Neural cell (in vitro differentiated cells): ENCODE measurements around the gene ISG15. TPM values are rescaled to one million over a fixed set of nuclear protein-coding genes. Genes with fewer than 3 reads are reported as not detected.

Source experiments
- H2AFZ ChIP-seq: fragments of 200-600, 300-800 bp; sonication (generic), shearing (Covaris generic); 2 replicates; pipeline ENCODE4 v1.6.0; 2014; ENCODE audit warnings: low read depth, mild to moderate bottlenecking, antibody characterized with exemption, low read length, moderate library complexity
- H3F3A ChIP-seq: fragments of 200-600 bp; shearing (Covaris generic); 2 replicates; pipeline ENCODE4 v1.6.1; 2016; ENCODE audit warnings: mild to moderate bottlenecking, moderate library complexity, mixed read lengths, antibody characterized with exemption, low read length; ENCODE audit not compliant: insufficient read depth, poor library complexity, severe bottlenecking
- H3K27ac ChIP-seq: fragments of 200-600, 300-800 bp; sonication (generic), shearing (Covaris generic); 2 replicates; pipeline ENCODE4 v1.5.1; 2014; ENCODE audit warnings: mild to moderate bottlenecking, low read length, moderate library complexity
- H3K27me3 ChIP-seq: fragments of 300-800, 200-600 bp; sonication (generic), shearing (Covaris generic); 2 replicates; pipeline ENCODE4 v1.6.0; 2014; ENCODE audit warnings: mild to moderate bottlenecking, low read depth, low read length, moderate library complexity; ENCODE audit not compliant: insufficient read depth
- H3K36me3 ChIP-seq: fragments of 300-800, 200-600 bp; sonication (generic), shearing (Covaris generic); 2 replicates; pipeline ENCODE4 v1.5.1; 2014; ENCODE audit warnings: mild to moderate bottlenecking, antibody characterized with exemption, low read length, moderate library complexity; ENCODE audit not compliant: insufficient read depth
- H3K4me2 ChIP-seq: fragments of 300-800, 200-600 bp; sonication (generic), shearing (Covaris generic); 2 replicates; pipeline ENCODE4 v1.6.0; 2014; ENCODE audit warnings: mild to moderate bottlenecking, low read length
- H3K4me3 ChIP-seq: fragments of 300-800, 200-600 bp; sonication (generic), shearing (Covaris generic); 2 replicates; pipeline ENCODE4 v1.5.1; 2014; ENCODE audit warnings: mild to moderate bottlenecking, low read length, moderate library complexity
- H3K79me2 ChIP-seq: fragments of 200-600 bp; shearing (Covaris generic); replicated peaks from 2 replicates; pipeline ENCODE4 v1.6.0; 2014; ENCODE audit warnings: mild to moderate bottlenecking, low read length, moderate library complexity; ENCODE audit not compliant: insufficient read depth
- H3K9ac ChIP-seq: fragments of 300-800, 200-600 bp; sonication (generic), shearing (Covaris generic); 2 replicates; pipeline ENCODE4 v1.6.1; 2016; ENCODE audit warnings: mild to moderate bottlenecking, low read length, mixed read lengths
- H3K9me2 ChIP-seq: fragments of 200-600 bp; shearing (Covaris generic); 2 replicates; pipeline ENCODE4 v1.6.1; 2016; ENCODE audit warnings: mild to moderate bottlenecking, low read length, mixed read lengths; ENCODE audit not compliant: insufficient read depth
- H3K9me3 ChIP-seq: fragments of 200-600, 300-800 bp; sonication (generic), shearing (Covaris generic); 2 replicates; pipeline ENCODE4 v1.6.1; 2016; ENCODE audit warnings: mild to moderate bottlenecking, mixed run types, low read length, moderate library complexity, mixed read lengths
- H4K20me1 ChIP-seq: fragments of 200-600 bp; shearing (Covaris generic); 2 replicates; pipeline ENCODE4 v1.6.1; 2016; ENCODE audit warnings: mild to moderate bottlenecking, mixed run types; ENCODE audit not compliant: insufficient read depth
- CTCF ChIP-seq: fragments of 450-650 bp; IDR thresholded peaks from 2 replicates; pipeline ENCODE4 v1.5.1; 2014; ENCODE audit warnings: antibody characterized with exemption, mild to moderate bottlenecking, moderate library complexity; ENCODE audit not compliant: poor library complexity, severe bottlenecking
- EP300 ChIP-seq: fragments of 450-650 bp; conservative IDR thresholded peaks from 2 replicates; pipeline ENCODE4 v1.6.1; 2014; ENCODE audit warnings: antibody characterized with exemption, mild to moderate bottlenecking, moderate library complexity; ENCODE audit not compliant: poor library complexity, severe bottlenecking
- EZH2 ChIP-seq: fragments of 200-600, 300-800 bp; shearing (Covaris generic), sonication (generic); IDR thresholded peaks from 2 replicates; pipeline ENCODE4 v1.6.1; 2014; ENCODE audit warnings: antibody characterized with exemption, low read length, borderline replicate concordance, mild to moderate bottlenecking; ENCODE audit not compliant: insufficient read depth, poor library complexity, severe bottlenecking
- MXI1 ChIP-seq: fragments of 450-650 bp; conservative IDR thresholded peaks from 2 replicates; pipeline ENCODE4 v1.6.1; 2014; ENCODE audit warnings: antibody characterized with exemption, mild to moderate bottlenecking; ENCODE audit not compliant: poor library complexity, severe bottlenecking
- POLR2AphosphoS5 ChIP-seq: IDR thresholded peaks from 2 replicates; pipeline ENCODE4 v1.6.1; 2012
- RAD21 ChIP-seq: fragments of 450-650 bp; conservative IDR thresholded peaks from 2 replicates; pipeline ENCODE4 v1.6.1; 2014; ENCODE audit warnings: antibody characterized with exemption, mild to moderate bottlenecking, moderate library complexity
- REST ChIP-seq: IDR thresholded peaks from 2 replicates; pipeline ENCODE4 v1.6.1; 2012; ENCODE audit warnings: borderline replicate concordance
- SMC3 ChIP-seq: fragments of 450-650 bp; conservative IDR thresholded peaks from 2 replicates; pipeline ENCODE4 v1.6.1; 2014; ENCODE audit warnings: antibody characterized with exemption, mild to moderate bottlenecking, moderate library complexity; ENCODE audit not compliant: poor library complexity
- TAF1 ChIP-seq: IDR thresholded peaks from 2 replicates; pipeline ENCODE4 v1.6.1; 2012; ENCODE audit warnings: low read depth
- polyA plus RNA-seq: library from polyadenylated mRNA; depleted of rRNA; stranded (reverse); fragments of >200 nt; gene quantifications from 2 replicates; pipeline ENCODE4 v1.2.3, GENCODE V29; 2014

ISG15 gene
- polyA plus RNA-seq, 1 donor from 2014 or later = 8.0 TPM

GRCh38 chr1:1022302-1023009, 9.2 kb downstream of the ISG15 start:
- no peaks in the 10 kb centered on the region for H3K9me3 ChIP-seq
- TF ChIP-seq TAF1 (no peak), REST (no peak), RAD21 (no peak), MXI1 (no peak), EP300 (no peak), SMC3 (no peak), EZH2 (no peak), CTCF (no peak), POLR2AphosphoS5 (no peak)
- H3K36me3 ChIP-seq = no peaks in the 10 kb centered on the region
- H3K9ac ChIP-seq = no peak overlapping the region
- no peak overlapping the region for H3K27ac ChIP-seq
- no peak overlapping the region for H2AFZ ChIP-seq
- H3K27me3 ChIP-seq = no peaks in the 10 kb centered on the region
- no peaks in the 10 kb centered on the region for H3K9me2 ChIP-seq
- no peak overlapping the region for H3K4me3 ChIP-seq
- peaks cover 4% of the 10 kb centered on the region for H3K79me2 ChIP-seq
- no peak overlapping the region for H3K4me2 ChIP-seq
- H4K20me1 ChIP-seq = no peaks in the 10 kb centered on the region
- H3F3A ChIP-seq = no peaks in the 10 kb centered on the region

GRCh38 chr1:1023700-1024099, 10.4 kb downstream of the ISG15 start:
- H3K36me3 ChIP-seq = no peaks in the 10 kb centered on the region
- H3K4me2 ChIP-seq = no peak overlapping the region
- peaks cover 4% of the 10 kb centered on the region for H3K79me2 ChIP-seq
- H3K27me3 ChIP-seq = no peaks in the 10 kb centered on the region
- H3K4me3 ChIP-seq = no peak overlapping the region
- H3F3A ChIP-seq = no peaks in the 10 kb centered on the region
- H3K27ac ChIP-seq = no peak overlapping the region
- no peaks in the 10 kb centered on the region for H4K20me1 ChIP-seq
- no peaks in the 10 kb centered on the region for H3K9me2 ChIP-seq
- H2AFZ ChIP-seq = no peak overlapping the region
- TF ChIP-seq EP300 = no peak
- no peak for TF ChIP-seq MXI1
- no peak for TF ChIP-seq CTCF
- no peak for TF ChIP-seq EZH2
- TF ChIP-seq TAF1 = no peak
- TF ChIP-seq REST = no peak
- TF ChIP-seq RAD21 = no peak
- TF ChIP-seq SMC3 = no peak
- no peak for TF ChIP-seq POLR2AphosphoS5
- H3K9me3 ChIP-seq = no peaks in the 10 kb centered on the region
- no peak overlapping the region for H3K9ac ChIP-seq
